H1 (cell line): ENCODE data around the gene SEMA5B. TPM values are rescaled to one million over a fixed set of nuclear protein-coding genes. Genes with fewer than 3 reads are reported as not detected.
A peak's percentile ranks its signal among the peaks of the same experiment; 100 is the strongest.

ENCODE experiments used
- CTCF ChIA-PET: fragments of 300-600 bp; sonication (Branson Sonifier 250); formaldehyde crosslinking; loops from one replicate; lab custom pipeline; 2021; ENCODE audit not compliant: partially characterized antibody; lab: Charles Lee
- POLR2A ChIA-PET: fragments of 300-600 bp; sonication (Branson Sonifier 250); formaldehyde crosslinking; loops from one replicate; lab custom pipeline; 2021; ENCODE audit warnings: inconsistent platforms; ENCODE audit not compliant: partially characterized antibody; lab: Charles Lee
- DNase-seq, 2 experiments: peaks; one replicate each; pipeline versions ENCODE4 v3.0.0 to v3.0.0-alpha.2; 2010 to 2022; ENCODE audit warnings: low spot score in 2 of 2, low read depth in 1 of 2, mixed read lengths in 1 of 2
- FAIRE-seq: peaks from 2 replicates; lab custom pipeline; 2011; peaks lifted over from hg19 to GRCh38; lab: Jason Lieb, UNC
- H2AFZ ChIP-seq: 2 replicates; pipeline ENCODE4 v1.8.1; 2012; ENCODE audit warnings: low read length, inconsistent platforms
- H2AK5ac ChIP-seq: 2 replicates; pipeline ENCODE4 v1.6.1; 2013; ENCODE audit warnings: low read depth, low read length
- H2BK120ac ChIP-seq: replicated peaks from 2 replicates; pipeline ENCODE3; 2013; ENCODE audit warnings: low read depth, low read length, inconsistent platforms
- H2BK12ac ChIP-seq: 2 replicates; pipeline ENCODE4 v1.6.1; 2013; ENCODE audit warnings: low read depth, low read length
- H2BK15ac ChIP-seq: 2 replicates; pipeline ENCODE4 v1.6.1; 2013; ENCODE audit warnings: low read length
- H2BK20ac ChIP-seq: 2 replicates; pipeline ENCODE4 v1.6.1; 2013; ENCODE audit warnings: low read length
- H2BK5ac ChIP-seq: 2 replicates; pipeline ENCODE4 v1.6.1; 2013; ENCODE audit warnings: low read depth, low read length
- H3K14ac ChIP-seq: 2 replicates; pipeline ENCODE4 v1.6.1; 2013; ENCODE audit warnings: inconsistent platforms; ENCODE audit not compliant: insufficient read length
- H3K18ac ChIP-seq: 2 replicates; pipeline ENCODE4 v1.6.1; 2013; ENCODE audit warnings: low read length; ENCODE audit errors: extremely low read depth
- H3K23ac ChIP-seq: 2 replicates; pipeline ENCODE4 v1.6.1; 2013; ENCODE audit warnings: inconsistent platforms; ENCODE audit not compliant: insufficient read length
- H3K23me2 ChIP-seq: 2 replicates; pipeline ENCODE4 v1.6.1; 2013; ENCODE audit warnings: low read depth, low read length
- H3K27ac ChIP-seq: 2 replicates; pipeline ENCODE4 v1.6.1; 2011; ENCODE audit warnings: low read depth, low read length, inconsistent platforms
- H3K27me3 ChIP-seq, 4 experiments: replicated peaks in 1 of 4; 1 replicate in 1 of 4; 2 replicates in 3 of 4; pipeline versions ENCODE4 v1.6.1 to v1.8.1; 2011 to 2013; ENCODE audit warnings: low read length in 3 of 4, mild to moderate bottlenecking in 3 of 4, inconsistent platforms in 2 of 4, mixed read lengths in 2 of 4, moderate library complexity in 1 of 4; ENCODE audit not compliant: control insufficient read depth in 3 of 4, insufficient read depth in 3 of 4; ENCODE audit errors: extremely low read depth in 1 of 4
- H3K36me3 ChIP-seq, 4 experiments: 2 replicates each; pipeline versions ENCODE4 v1.6.1 to v1.8.1; 2011 to 2013; ENCODE audit warnings: mild to moderate bottlenecking in 4 of 4, low read length in 3 of 4, moderate library complexity in 2 of 4, control low read depth in 1 of 4, inconsistent platforms in 1 of 4; ENCODE audit not compliant: insufficient read depth in 4 of 4, control insufficient read depth in 2 of 4
- H3K4ac ChIP-seq: replicated peaks from 2 replicates; pipeline ENCODE3; 2013; ENCODE audit warnings: low read length, low read depth, mixed read lengths, inconsistent platforms; ENCODE audit not compliant: insufficient read length
- H3K4me1 ChIP-seq, 4 experiments: replicated peaks in 1 of 4; 1 replicate in 1 of 4; 2 replicates in 3 of 4; pipeline versions ENCODE4 v1.6.1 to v1.8.1; 2011 to 2013; ENCODE audit warnings: low read length in 3 of 4, inconsistent platforms in 2 of 4, mixed read lengths in 1 of 4; ENCODE audit not compliant: insufficient read depth in 4 of 4, control insufficient read depth in 3 of 4
- H3K4me2 ChIP-seq, 2 experiments: 2 replicates each; pipeline versions ENCODE4 v1.6.1 to v1.8.1; 2011 to 2013; ENCODE audit warnings: low read depth in 2 of 2, low read length in 2 of 2, control low read depth in 1 of 2, inconsistent platforms in 1 of 2, mild to moderate bottlenecking in 1 of 2; ENCODE audit not compliant: insufficient read depth in 1 of 2
- H3K4me3 ChIP-seq, 4 experiments: fragments of 200-600, 300-600 bp in 1 of 4; sonication (generic), shearing (Covaris generic), sonication (Bioruptor Twin) in 1 of 4; 2 replicates each; pipeline versions ENCODE4 v1.5.1 to v1.8.1; 2011 to 2016; ENCODE audit warnings: low read length in 4 of 4, low read depth in 3 of 4, control low read depth in 2 of 4, inconsistent platforms in 2 of 4, mild to moderate bottlenecking in 2 of 4, mixed read lengths in 1 of 4, moderate library complexity in 1 of 4; ENCODE audit not compliant: insufficient read depth in 2 of 4; ENCODE audit errors: extremely low read depth in 1 of 4
- H3K56ac ChIP-seq: replicated peaks from 2 replicates; pipeline ENCODE3; 2013; ENCODE audit warnings: low read depth, mild to moderate bottlenecking, mixed read lengths, low read length, inconsistent platforms; ENCODE audit not compliant: insufficient read length
- H3K79me1 ChIP-seq: 2 replicates; pipeline ENCODE4 v1.6.1; 2013; ENCODE audit warnings: low read depth, low read length, control low read depth
- H3K79me2 ChIP-seq, 2 experiments: 2 replicates each; pipeline versions ENCODE4 v1.6.1 to v1.8.1; 2012 to 2013; ENCODE audit warnings: low read length in 2 of 2, mild to moderate bottlenecking in 2 of 2, inconsistent platforms in 1 of 2; ENCODE audit not compliant: insufficient read depth in 2 of 2, control insufficient read depth in 1 of 2
- H3K9ac ChIP-seq, 4 experiments: replicated peaks in 1 of 4; 1 replicate in 1 of 4; 2 replicates in 3 of 4; pipeline versions ENCODE4 v1.6.1 to v1.8.1; 2011 to 2013; ENCODE audit warnings: low read depth in 3 of 4, low read length in 3 of 4, control low read depth in 2 of 4, mild to moderate bottlenecking in 2 of 4, moderate library complexity in 2 of 4, inconsistent platforms in 1 of 4; ENCODE audit errors: extremely low read depth in 1 of 4
- H3K9me3 ChIP-seq, 2 experiments: 2 replicates each; pipeline versions ENCODE4 v1.6.1 to v1.8.1; 2012 to 2013; ENCODE audit warnings: mild to moderate bottlenecking in 2 of 2, moderate library complexity in 2 of 2, control low read depth in 1 of 2, inconsistent platforms in 1 of 2, low read depth in 1 of 2, low read length in 1 of 2, mixed read lengths in 1 of 2; ENCODE audit not compliant: insufficient read depth in 2 of 2
- H4K20me1 ChIP-seq, 2 experiments: replicated peaks in 1 of 2; 2 replicates each; pipeline versions ENCODE3 to v1.8.1; 2011 to 2013; ENCODE audit warnings: inconsistent platforms in 2 of 2, low read length in 2 of 2, mild to moderate bottlenecking in 1 of 2; ENCODE audit not compliant: insufficient read depth in 2 of 2, control insufficient read depth in 1 of 2
- H4K5ac ChIP-seq: 2 replicates; pipeline ENCODE4 v1.6.1; 2013; ENCODE audit warnings: low read length, low read depth, mixed read lengths, inconsistent platforms; ENCODE audit not compliant: insufficient read length
- H4K8ac ChIP-seq: 2 replicates; pipeline ENCODE4 v1.8.0; 2013; ENCODE audit warnings: mild to moderate bottlenecking, moderate library complexity, low read length, inconsistent platforms; ENCODE audit not compliant: insufficient read depth; ENCODE audit errors: extremely low read depth
- H4K91ac ChIP-seq: replicated peaks from 2 replicates; pipeline ENCODE3; 2013; ENCODE audit warnings: low read length, mixed read lengths, inconsistent platforms; ENCODE audit not compliant: insufficient read length
- ASH2L ChIP-seq: fragments of 200-600, 300-600 bp; sonication (generic); IDR thresholded peaks from one replicate; pipeline ENCODE4 v1.7.1; 2017; ENCODE audit warnings: low read length
- RAD21 ChIP-seq, 2 experiments: IDR thresholded peaks in 1 of 2; conservative IDR thresholded peaks in 1 of 2; 2 replicates each; pipeline ENCODE4 v1.6.1; 2011; ENCODE audit warnings: low read depth in 2 of 2, low read length in 2 of 2, improper control_type of control experiment in 1 of 2, inconsistent platforms in 1 of 2, mild to moderate bottlenecking in 1 of 2, moderate library complexity in 1 of 2
- RBBP5 ChIP-seq: IDR thresholded peaks from 2 replicates; pipeline ENCODE4 v1.7.1; 2012; ENCODE audit warnings: low read depth, mild to moderate bottlenecking, inconsistent platforms, low read length, moderate library complexity, borderline replicate concordance
- RFX5 ChIP-seq: IDR thresholded peaks from 2 replicates; pipeline ENCODE4 v1.6.1; 2011; ENCODE audit warnings: low read depth, low read length, improper control_type of control experiment, borderline replicate concordance
- TEAD4 ChIP-seq: IDR thresholded peaks from 2 replicates; pipeline ENCODE4 v1.6.1; 2012; ENCODE audit warnings: low read depth, low read length, inconsistent platforms, mixed read lengths
- ZNF274 ChIP-seq: IDR thresholded peaks from 2 replicates; pipeline ENCODE4 v1.7.0; 2012; ENCODE audit warnings: low read length, borderline replicate concordance; ENCODE audit errors: extremely low read depth
- WGBS, 2 experiments: shearing (Covaris generic) in 1 of 2; methylation state at CpG; one replicate each; pipeline versions ENCODE4 v1.1.6 to v1.1.7; 2013 to 2015; ENCODE audit warnings: low lambda C conversion rate in 2 of 2, mixed read lengths in 2 of 2, inconsistent platforms in 1 of 2, low coverage in 1 of 2, missing lambda C conversion rate in 1 of 2; ENCODE audit not compliant: insufficient replicate concordance in 2 of 2, insufficient coverage in 1 of 2, insufficient read length in 1 of 2; ENCODE audit errors: extremely low coverage in 1 of 2, missing lambda C conversion rate in 1 of 2; 5-methylcytosine and 5-hydroxymethylcytosine counted together
- polyA plus RNA-seq, 7 experiments: library from polyadenylated mRNA; depleted of rRNA in 3 of 7; stranded (reverse) in 5 of 7; unstranded in 2 of 7; fragments of >200 nt in 5 of 7; fragments of 200-250 nt in 2 of 7; gene quantifications; 1 replicate in 5 of 7; 2 replicates in 1 of 7; 4 replicates in 1 of 7; pipeline versions ENCODE4 v1.2.1 to v1.2.3, GENCODE V29; 2011 to 2013; ENCODE audit warnings: missing spikeins in 2 of 7, mixed read lengths in 2 of 7
- total RNA-seq: library from RNA; stranded (reverse); fragmentation: NEBNext Ultra II Directional; extraction: Animal tissue kit (Norgen Biotek cat#: 25700); gene quantifications from 2 replicates; pipeline ENCODE4 v1.2.1, GENCODE V29; 2021

The SEMA5B gene
- total and polyA plus RNA-seq, 2 of the 8 experiments (the other 6 are each of a cell fraction or from before 2014, with no cell fraction given): 13.1 to 22.4 TPM

GRCh38 chr3:122993124-122993978 lies 34.2 kb downstream of the SEMA5B start:
- no peak for FAIRE-seq
- no peak overlapping the region for H2BK120ac ChIP-seq
- no peak for DNase-seq
- POLR2A ChIA-PET: interaction anchor here (0.6 to 1.4 kb wide), 2 partner anchors 9 to 37 kb away, joined by 3 read pairs; no protein-coding TSS in a partner anchor
- H3K4me1 ChIP-seq: peaks cover 7 to 22% (median 12%) of the 10 kb centered on the region in 4 experiments
- H2BK15ac ChIP-seq: peak overlapping the region; percentile 92; the same call in 1 of the 2 replicates
- TF ChIP-seq ZNF274: no peak
- no peak for TF ChIP-seq ASH2L
- no peak for TF ChIP-seq RFX5
- no peak for TF ChIP-seq RBBP5
- TF ChIP-seq RAD21 (IDR thresholded peaks at IDR 0.05 in 1 of 2, conservative IDR thresholded peaks at IDR 0.05 in 1 of 2; ENCODE audit: low read depth in 2 of 2, low read length in 2 of 2): peak; percentile 25 to 36; a peak in 3 of 4 replicates
- TF ChIP-seq TEAD4: no peak
- H4K20me1 ChIP-seq: no peaks in the 10 kb centered on the region
- H2BK20ac ChIP-seq: no peak overlapping the region
- H3K9ac ChIP-seq: no peak overlapping the region
- H3K4ac ChIP-seq: no peak overlapping the region
- H2BK5ac ChIP-seq: peak overlapping the region; percentile 40
- no peaks in the 10 kb centered on the region; the same call in 1 of the 2 replicates for H3K79me1 ChIP-seq
- no peak overlapping the region for H4K91ac ChIP-seq
- no peak overlapping the region for H3K14ac ChIP-seq
- H3K56ac ChIP-seq: no peak overlapping the region
- H3K9me3 ChIP-seq: no peaks in the 10 kb centered on the region
- H3K36me3 ChIP-seq: no peaks in the 10 kb centered on the region; a peak in 1 of 8 replicates
- no peak overlapping the region for H3K4me3 ChIP-seq
- no peak overlapping the region for H3K23ac ChIP-seq
- H3K23me2 ChIP-seq: no peaks in the 10 kb centered on the region
- CTCF ChIA-PET: interaction anchor here (0.8 to 3.6 kb wide), 12 partner anchors 11 to 322 kb away, joined by 3 to 28 read pairs (median 5); no protein-coding TSS in a partner anchor
- WGBS, 2 experiments: 69% methylated on average over 18 of the region's 18 CpGs; no CpG with 5 or more reads in 1 of the 2 experiments
- no peak overlapping the region for H4K8ac ChIP-seq
- no peaks in the 10 kb centered on the region for H3K79me2 ChIP-seq
- 0 out of 2 replicates have a peak overlapping the region, but pooled peaks have one; percentile 43 for H3K18ac ChIP-seq
- no peak overlapping the region for H2AFZ ChIP-seq
- H2AK5ac ChIP-seq: peak overlapping the region; percentile 56; the same call in 1 of the 2 replicates
- no peak overlapping the region for H3K27ac ChIP-seq
- no peak overlapping the region; the same call in 1 of the 2 replicates for H2BK12ac ChIP-seq
- H3K27me3 ChIP-seq: no peaks in the 10 kb centered on the region; a peak in 1 of 7 replicates
- peak overlapping the region in 1 of 2 experiments; percentile 11; a peak in 1 of 4 replicates for H3K4me2 ChIP-seq
- no peak overlapping the region for H4K5ac ChIP-seq
